Neural progenitor cell (in vitro differentiated cells): Measurements from ENCODE around the gene TRAF1.

Source experiments
- CTCF ChIP-seq: fragments of 200-600 bp; sonication (generic); IDR thresholded peaks from 2 replicates; pipeline ENCODE4 v1.5.1; 2017; ENCODE audit warnings: antibody characterized with exemption, mild to moderate bottlenecking
- EZH2 ChIP-seq: fragments of 200-600 bp; sonication (generic); IDR thresholded peaks from 2 replicates; pipeline ENCODE4 v1.6.1; 2017; ENCODE audit warnings: antibody characterized with exemption, mild to moderate bottlenecking, moderate library complexity

GRCh38 chr9:120900824-120901223 is 25.8 kb downstream of the TRAF1 start:
- no peak for TF ChIP-seq CTCF
- TF ChIP-seq EZH2: no peak
